Pancreas (tissue), 10 donors: ENCODE data around the gene MEG3. TPM values are rescaled to one million over a fixed set of nuclear protein-coding genes. Genes with fewer than 3 reads are reported as not detected.

Source experiments
- ATAC-seq, 4 donors: fragments of 200-7000 bp; cut with Tn5 transposase; one replicate each; pipeline versions ENCODE4 v1.8.0 to v1.9.1; 2020; ENCODE audit warnings: mild to moderate bottlenecking in 4 of 4, moderate library complexity in 4 of 4
- DNase-seq, 6 donors: peaks; one replicate each; pipeline ENCODE4 v3.0.0-alpha.2; 2020
- FAIRE-seq: peaks from 2 replicates; lab custom pipeline; 2012; peaks lifted over from hg19 to GRCh38; lab: Jason Lieb, UNC
- H3K27ac ChIP-seq, 4 donors: fragments of 200-600 bp; sonication (generic); 1 replicate in 3 of 4; 2 replicates in 1 of 4; pipeline versions ENCODE4 v1.5.0 to v1.8.0; 2020
- H3K27me3 ChIP-seq, 4 donors: fragments of 200-600 bp; one replicate each; pipeline ENCODE4 v1.8.0; 2021
- H3K36me3 ChIP-seq, 3 donors: fragments of 200-600 bp; sonication (generic) in 1 of 3; one replicate each; pipeline versions ENCODE4 v1.5.0 to v1.8.0; 2020 to 2021
- H3K4me1 ChIP-seq, 3 donors: fragments of 200-600 bp; one replicate each; pipeline ENCODE4 v1.8.0; 2021
- H3K4me3 ChIP-seq, 4 donors: fragments of 200-600 bp; sonication (generic) in 2 of 4; one replicate each; pipeline versions ENCODE4 v1.5.0 to v1.8.0; 2020 to 2021
- H3K9me3 ChIP-seq, 4 donors: fragments of 200-600 bp; one replicate each; pipeline ENCODE4 v1.8.0; 2021
- CTCF ChIP-seq, 4 donors: fragments of 200-600 bp; sonication (generic) in 3 of 4; IDR thresholded peaks; one replicate each; pipeline versions ENCODE4 v1.5.0 to v1.8.0; 2021; ENCODE audit warnings: antibody characterized with exemption in 4 of 4
- WGBS, 2 donors: extraction: QIAGEN DNeasy Blood & Tissue Kit; methylation state at CpG; one replicate each; pipeline ENCODE4 v1.1.7; 2013; 5-methylcytosine and 5-hydroxymethylcytosine counted together
- intact Hi-C, 3 donors: fragments of 100-400 bp; cut with DNase I; formaldehyde crosslinking; loops; one replicate each; pipeline versions ENCODE4 v1.11.1 to v1.14.2; 2022
- polyA plus RNA-seq, 2 donors: library from polyadenylated mRNA; stranded (reverse); fragments of 200-250 nt; gene quantifications; one replicate each; pipeline ENCODE4 v1.2.3, GENCODE V29; 2013
- total RNA-seq, 6 donors: library from RNA; stranded (reverse); fragmentation: NEBNext Ultra II Directional in 4 of 6; extraction: Animal tissue kit (Norgen Biotek cat#: 25700) in 4 of 6; gene quantifications; one replicate each; pipeline versions ENCODE4 v1.2.1 to v1.2.4, GENCODE V29; 2021 to 2023
- donor health status: healthy with polysubstance abuse.
- donor health status: DM: no; HTN: no; CAD: no; lungs with moderate emphysema.
- donor health status: DM: no; HTN: no; CAD: no.
- donor health status: control.
- donor health status: control.
- donor health status: Bipolar disorder and iron deficiency.
- donor health status: DM: yes; HTN: yes; CAD: no.
- donor health status: DM: no; HTN: no; CAD: no.
- donor health status: DM: no; HTN: no; CAD: no.
- donor health status: DM: yes; HTN: yes; CAD: no.

MEG3 gene
- total and polyA plus RNA-seq, 8 donors: 78.8 to 1,150 (median 332) TPM

GRCh38 chr14:100865682-100866591 lies 40.0 kb downstream of the MEG3 start:
- no peaks in the 10 kb centered on the region for H3K9me3 ChIP-seq
- WGBS, 2 donors: 79 to 85% methylated on average over 22 of the region's 22 CpGs
- intact Hi-C loops: no loop called here

GRCh38 chr14:100866666-100867630 lies 41.0 kb downstream of the MEG3 start:
- WGBS, 2 donors: 79 to 89% methylated on average over 17 to 18 of the region's 18 CpGs
- ATAC-seq (no peak), FAIRE-seq (no peak), DNase-seq (peak in 2 of 6 donors; percentile 37 to 47)
- H3K27ac ChIP-seq: no peak overlapping the region
- TF ChIP-seq CTCF (IDR thresholded peaks at IDR 0.05): no peak
- H3K9me3 ChIP-seq: no peaks in the 10 kb centered on the region
- H3K27me3 ChIP-seq: no peaks in the 10 kb centered on the region
- intact Hi-C loops: no loop called here
- no peaks in the 10 kb centered on the region for H3K36me3 ChIP-seq
- no peaks in the 10 kb centered on the region for H3K4me1 ChIP-seq
- H3K4me3 ChIP-seq: no peak overlapping the region

More at GRCh38 chr14:100865682-100866591, 40.0 kb downstream of the MEG3 start:
- no peaks in the 10 kb centered on the region for H3K27me3 ChIP-seq
- H3K27ac ChIP-seq: no peak overlapping the region
- H3K4me3 ChIP-seq: no peak overlapping the region
- TF ChIP-seq CTCF (IDR thresholded peaks at IDR 0.05): no peak
- DNase-seq (peak in 1 of 6 donors; percentile 52), FAIRE-seq (no peak), ATAC-seq (no peak)
- no peaks in the 10 kb centered on the region for H3K36me3 ChIP-seq
- H3K4me1 ChIP-seq: no peaks in the 10 kb centered on the region

GRCh38 chr14:100867631-100868315 lies 41.9 kb downstream of the MEG3 start:
- no peak overlapping the region for H3K4me3 ChIP-seq

More at GRCh38 chr14:100867631-100868315, 41.9 kb downstream of the MEG3 start:
- no peaks in the 10 kb centered on the region for H3K36me3 ChIP-seq
- H3K27ac ChIP-seq: no peak overlapping the region
- TF ChIP-seq CTCF (IDR thresholded peaks at IDR 0.05): no peak
- no peak for FAIRE-seq
- no peaks in the 10 kb centered on the region for H3K27me3 ChIP-seq
- 70 to 79% methylated on average over 12 to 13 of the region's 13 CpGs for WGBS, 2 donors
- no peak for ATAC-seq
- DNase-seq: peak in 2 of 6 donors; percentile 29 to 50
- intact Hi-C loops: no loop called here
- no peaks in the 10 kb centered on the region for H3K4me1 ChIP-seq
- no peaks in the 10 kb centered on the region for H3K9me3 ChIP-seq
